Activated CD4-positive, alpha-beta T cell treated with anti-CD3 and anti-CD28 coated beads, Interleukin-2, amount 10 ng/mL, durations not matched to agents 7 days and 5 days (primary cell): ENCODE data around the gene GFI1B. TPM values are rescaled to one million over a fixed set of nuclear protein-coding genes. Genes with fewer than 3 reads are reported as not detected.

Experiments
- CTCF ChIA-PET: fragments of 350-600 bp; sonication (Branson Sonifier 250); formaldehyde crosslinking; loops from one replicate; lab custom pipeline; 2021; ENCODE audit warnings: antibody characterized with exemption; lab: Charles Lee
- POLR2A ChIA-PET: fragments of 350-600 bp; sonication (Branson Sonifier 250); formaldehyde crosslinking; loops from one replicate; lab custom pipeline; 2021; ENCODE audit warnings: antibody characterized with exemption; lab: Charles Lee
- DNase-seq: peaks from one replicate; pipeline ENCODE4 v3.0.0-alpha.2; 2020
- H3K27ac Mint-ChIP-seq: one replicate; pipeline ENCODE4 v1.8.0; 2021; ENCODE audit warnings: mild to moderate bottlenecking, moderate library complexity, mixed read lengths
- H3K27me3 Mint-ChIP-seq: one replicate; pipeline ENCODE4 v1.8.0; 2021; ENCODE audit warnings: mixed read lengths
- H3K36me3 Mint-ChIP-seq: one replicate; pipeline ENCODE4 v1.8.0; 2021; ENCODE audit warnings: low read depth, mixed read lengths
- H3K4me1 Mint-ChIP-seq: one replicate; pipeline ENCODE4 v1.8.0; 2021; ENCODE audit warnings: mixed read lengths
- H3K4me3 Mint-ChIP-seq: one replicate; pipeline ENCODE4 v1.8.0; 2021; ENCODE audit warnings: mild to moderate bottlenecking, moderate library complexity, mixed read lengths
- H3K9me3 Mint-ChIP-seq: one replicate; pipeline ENCODE4 v1.8.0; 2021; ENCODE audit warnings: mixed read lengths
- total RNA-seq, 2 experiments: library from RNA; stranded (reverse); gene quantifications; one replicate each; pipeline ENCODE4 v1.2.3, GENCODE V29; 2021

Gene GFI1B
- total RNA-seq, 2 experiments from 2014 or later = not detected

- POLR2A ChIA-PET = no interaction called here
- Mint-ChIP-seq H3K36me3 (no peaks in the 10 kb centered on the region), H3K9me3 (no peaks in the 10 kb centered on the region), H3K27ac (no peak overlapping the region), H3K4me3 (no peak overlapping the region), H3K4me1 (peaks cover 6% of the 10 kb centered on the region), H3K27me3 (peaks cover 26% of the 10 kb centered on the region)
- peak; percentile 20 for DNase-seq
- CTCF ChIA-PET = interaction anchor here (1.5 kb wide), 1 partner anchor 74 kb away, joined by 3 read pairs; no protein-coding TSS in a partner anchor
These were observed 4.8 kb upstream of the GFI1B start for GRCh38 chr9:132973713-132974112.

GRCh38 chr9:132975961-132976360 is 2.5 kb upstream of the GFI1B start:
- H3K36me3 Mint-ChIP-seq = no peaks in the 10 kb centered on the region
- H3K4me1 Mint-ChIP-seq = peaks cover 6% of the 10 kb centered on the region
- ChIA-PET CTCF (interaction anchor here (0.6 to 1.4 kb wide), 3 partner anchors 9 to 46 kb away, joined by 3 read pairs; no protein-coding TSS in a partner anchor), POLR2A (no interaction called here)
- H3K9me3 Mint-ChIP-seq = no peaks in the 10 kb centered on the region
- no peak overlapping the region for H3K27ac Mint-ChIP-seq
- H3K4me3 Mint-ChIP-seq = no peak overlapping the region
- H3K27me3 Mint-ChIP-seq = peaks cover 46% of the 10 kb centered on the region
- DNase-seq = no peak

GRCh38 chr9:132976571-132976970 is 1.9 kb upstream of the GFI1B start:
- Mint-ChIP-seq H3K9me3 (no peaks in the 10 kb centered on the region), H3K36me3 (no peaks in the 10 kb centered on the region), H3K27me3 (peaks cover 52% of the 10 kb centered on the region), H3K4me3 (no peak overlapping the region), H3K4me1 (peaks cover 6% of the 10 kb centered on the region), H3K27ac (no peak overlapping the region)
- POLR2A ChIA-PET = no interaction called here
- DNase-seq = no peak
- CTCF ChIA-PET = interaction anchor here (1.7 kb wide), 1 partner anchor 172 kb away, joined by 6 read pairs; no protein-coding TSS in a partner anchor

GRCh38 chr9:132978112-132978450 is 413 bp upstream of the GFI1B start:
- H3K4me1 Mint-ChIP-seq = peaks cover 6% of the 10 kb centered on the region
- peaks cover 60% of the 10 kb centered on the region for H3K27me3 Mint-ChIP-seq
- no peaks in the 10 kb centered on the region for H3K36me3 Mint-ChIP-seq
- ChIA-PET CTCF (interaction anchor here (1.0 to 1.8 kb wide), 4 partner anchors 8 to 170 kb away, joined by 3 to 6 read pairs (median 4); no protein-coding TSS in a partner anchor), POLR2A (no interaction called here)
- DNase-seq = no peak
- H3K9me3 Mint-ChIP-seq = no peaks in the 10 kb centered on the region
- H3K27ac Mint-ChIP-seq = no peak overlapping the region
- H3K4me3 Mint-ChIP-seq = no peak overlapping the region

- H3K9me3 Mint-ChIP-seq = no peaks in the 10 kb centered on the region
- ChIA-PET POLR2A (no interaction called here), CTCF (no interaction called here)
- H3K4me1 Mint-ChIP-seq = peaks cover 6% of the 10 kb centered on the region
- no peak for DNase-seq
- no peak overlapping the region for H3K27ac Mint-ChIP-seq
- H3K27me3 Mint-ChIP-seq = peaks cover 61% of the 10 kb centered on the region
- H3K4me3 Mint-ChIP-seq = no peak overlapping the region
- H3K36me3 Mint-ChIP-seq = no peaks in the 10 kb centered on the region
These were observed 1.7 kb downstream of the GFI1B start for GRCh38 chr9:132980157-132980556.

GRCh38 chr9:132982458-132982857 is 4.0 kb downstream of the GFI1B start:
- Mint-ChIP-seq H3K36me3 (no peaks in the 10 kb centered on the region), H3K9me3 (no peaks in the 10 kb centered on the region), H3K27me3 (peaks cover 54% of the 10 kb centered on the region), H3K4me3 (no peak overlapping the region), H3K27ac (no peak overlapping the region), H3K4me1 (peaks cover 6% of the 10 kb centered on the region)
- no peak for DNase-seq
- CTCF ChIA-PET = interaction anchor here (0.7 kb wide), 1 partner anchor 259 kb away, joined by 3 read pairs; no protein-coding TSS in a partner anchor
- POLR2A ChIA-PET = no interaction called here

- no peak overlapping the region for H3K27ac Mint-ChIP-seq
- H3K36me3 Mint-ChIP-seq = no peaks in the 10 kb centered on the region
- no peaks in the 10 kb centered on the region for H3K9me3 Mint-ChIP-seq
- peaks cover 46% of the 10 kb centered on the region for H3K27me3 Mint-ChIP-seq
- DNase-seq = no peak
- H3K4me3 Mint-ChIP-seq = no peak overlapping the region
- peaks cover 1% of the 10 kb centered on the region for H3K4me1 Mint-ChIP-seq
- ChIA-PET CTCF (no interaction called here), POLR2A (no interaction called here)
These were observed 5.2 kb downstream of the GFI1B start for GRCh38 chr9:132983491-132984201.

GRCh38 chr9:132984202-132985070 is 5.9 kb downstream of the GFI1B start:
- ChIA-PET POLR2A (no interaction called here), CTCF (interaction anchor here (1.1 kb wide), 1 partner anchor 9 kb away, joined by 3 read pairs; no protein-coding TSS in a partner anchor)
- no peak overlapping the region for H3K27ac Mint-ChIP-seq
- peaks cover 39% of the 10 kb centered on the region for H3K27me3 Mint-ChIP-seq
- no peaks in the 10 kb centered on the region for H3K4me1 Mint-ChIP-seq
- H3K36me3 Mint-ChIP-seq = no peaks in the 10 kb centered on the region
- H3K4me3 Mint-ChIP-seq = no peak overlapping the region
- DNase-seq = no peak
- no peaks in the 10 kb centered on the region for H3K9me3 Mint-ChIP-seq

- Mint-ChIP-seq H3K36me3 (no peaks in the 10 kb centered on the region), H3K9me3 (no peaks in the 10 kb centered on the region), H3K27ac (no peak overlapping the region), H3K27me3 (peaks cover 34% of the 10 kb centered on the region), H3K4me1 (no peaks in the 10 kb centered on the region), H3K4me3 (no peak overlapping the region)
- DNase-seq = no peak
- POLR2A ChIA-PET = no interaction called here
- CTCF ChIA-PET = interaction anchor here (0.7 to 1.1 kb wide), 2 partner anchors 9 to 49 kb away, joined by 3 read pairs; no protein-coding TSS in a partner anchor
These were observed 6.5 kb downstream of the GFI1B start for GRCh38 chr9:132985071-132985350.

- H3K27ac Mint-ChIP-seq = no peak overlapping the region
- peaks cover 30% of the 10 kb centered on the region for H3K27me3 Mint-ChIP-seq
- peaks cover 2% of the 10 kb centered on the region for H3K9me3 Mint-ChIP-seq
- H3K4me1 Mint-ChIP-seq = no peaks in the 10 kb centered on the region
- H3K36me3 Mint-ChIP-seq = no peaks in the 10 kb centered on the region
- ChIA-PET POLR2A (no interaction called here), CTCF (interaction anchor here (0.7 to 1.3 kb wide), 3 partner anchors 7 to 49 kb away, joined by 3 read pairs; partner anchors contain the start of gene GFI1B)
- no peak overlapping the region for H3K4me3 Mint-ChIP-seq
- DNase-seq = no peak
These were observed 7.0 kb downstream of the GFI1B start for GRCh38 chr9:132985489-132985888.

- peaks cover 24% of the 10 kb centered on the region for H3K27me3 Mint-ChIP-seq
- H3K4me1 Mint-ChIP-seq = no peaks in the 10 kb centered on the region
- no peak overlapping the region for H3K4me3 Mint-ChIP-seq
- no peak overlapping the region for H3K27ac Mint-ChIP-seq
- CTCF ChIA-PET = interaction anchor here (0.9 to 1.3 kb wide), 2 partner anchors 8 to 36 kb away, joined by 3 read pairs; partner anchors contain the start of gene GFI1B
- H3K36me3 Mint-ChIP-seq = no peaks in the 10 kb centered on the region
- no peak for DNase-seq
- POLR2A ChIA-PET = no interaction called here
- H3K9me3 Mint-ChIP-seq = peaks cover 2% of the 10 kb centered on the region
These were observed 7.6 kb downstream of the GFI1B start for GRCh38 chr9:132986114-132986513.

GRCh38 chr9:132986640-132987620 is 8.4 kb downstream of the GFI1B start:
- Mint-ChIP-seq H3K4me1 (peaks cover 3% of the 10 kb centered on the region), H3K9me3 (peaks cover 2% of the 10 kb centered on the region), H3K27ac (no peak overlapping the region), H3K36me3 (no peaks in the 10 kb centered on the region), H3K4me3 (no peak overlapping the region), H3K27me3 (peaks cover 16% of the 10 kb centered on the region)
- no peak for DNase-seq
- CTCF ChIA-PET = interaction anchor here (1.3 kb wide), 1 partner anchor 9 kb away, joined by 3 read pairs; the partner anchor contains the start of gene GFI1B
- POLR2A ChIA-PET = no interaction called here
